Measurements from ENCODE around the gene PLK2.

Gene PLK2

GRCh38 chr5:58460002-58460731 lies at the start of gene PLK2:
Gene PLK2, minus strand, starts transcription at chr5:58460086. Its CDS starts 127 bp downstream, at chr5:58459959.
- DNase-seq (ENCODE audit: low read depth), result peak; percentile 94

GRCh38 chr5:58507715-58508114 lies 47.8 kb upstream of the PLK2 start:
- no peak for DNase-seq (ENCODE audit: low read depth)

GRCh38 chr5:58505971-58506640 lies 46.2 kb upstream of the PLK2 start:
- no peak for DNase-seq (ENCODE audit: low read depth)

- no peak for DNase-seq (ENCODE audit: low read depth)
These were observed 45.6 kb upstream of the PLK2 start for GRCh38 chr5:58505502-58505901.

- DNase-seq (ENCODE audit: low read depth), result no peak
These were observed 44.9 kb upstream of the PLK2 start for GRCh38 chr5:58504766-58505165.

- DNase-seq (ENCODE audit: low read depth), result no peak
These were observed 43.6 kb upstream of the PLK2 start for GRCh38 chr5:58503390-58504046.

- DNase-seq (ENCODE audit: low read depth), result no peak
These were observed 42.0 kb upstream of the PLK2 start for GRCh38 chr5:58501778-58502417.

GRCh38 chr5:58499941-58500340 lies 40.1 kb upstream of the PLK2 start:
- no peak for DNase-seq (ENCODE audit: low read depth)

- no peak for DNase-seq (ENCODE audit: low read depth)
These were observed 39.3 kb upstream of the PLK2 start for GRCh38 chr5:58499231-58499630.

GRCh38 chr5:58498340-58498942 lies 38.6 kb upstream of the PLK2 start:
- DNase-seq (ENCODE audit: low read depth), result no peak

- DNase-seq (ENCODE audit: low read depth), result no peak
These were observed 38.0 kb upstream of the PLK2 start for GRCh38 chr5:58497921-58498320.

- DNase-seq (ENCODE audit: low read depth), result no peak
These were observed 37.5 kb upstream of the PLK2 start for GRCh38 chr5:58497386-58497785.

- no peak for DNase-seq (ENCODE audit: low read depth)
These were observed 36.6 kb upstream of the PLK2 start for GRCh38 chr5:58496488-58496887.

GRCh38 chr5:58493141-58493540 lies 33.3 kb upstream of the PLK2 start:
- no peak for DNase-seq (ENCODE audit: low read depth)

GRCh38 chr5:58491216-58491892 lies 31.5 kb upstream of the PLK2 start, which contains the start of gene GAPT:
Gene GAPT, plus strand, starts transcription at chr5:58491435. Its CDS starts 3,102 bp downstream, at chr5:58494537.
- no peak for DNase-seq (ENCODE audit: low read depth)

- DNase-seq (ENCODE audit: low read depth), result no peak
These were observed 30.6 kb upstream of the PLK2 start for GRCh38 chr5:58490402-58491050.

- no peak for DNase-seq (ENCODE audit: low read depth)
These were observed 26.4 kb upstream of the PLK2 start for GRCh38 chr5:58486290-58486689.

GRCh38 chr5:58484505-58484904 lies 24.6 kb upstream of the PLK2 start:
- DNase-seq (ENCODE audit: low read depth), result no peak

- no peak for DNase-seq (ENCODE audit: low read depth)
These were observed 22.6 kb upstream of the PLK2 start for GRCh38 chr5:58482536-58482935.

GRCh38 chr5:58481828-58482227 lies 21.9 kb upstream of the PLK2 start:
- no peak for DNase-seq (ENCODE audit: low read depth)

GRCh38 chr5:58481066-58481676 lies 21.3 kb upstream of the PLK2 start:
- DNase-seq (ENCODE audit: low read depth), result no peak
